ENCODE measurements around the gene TTC4.

DNA sequence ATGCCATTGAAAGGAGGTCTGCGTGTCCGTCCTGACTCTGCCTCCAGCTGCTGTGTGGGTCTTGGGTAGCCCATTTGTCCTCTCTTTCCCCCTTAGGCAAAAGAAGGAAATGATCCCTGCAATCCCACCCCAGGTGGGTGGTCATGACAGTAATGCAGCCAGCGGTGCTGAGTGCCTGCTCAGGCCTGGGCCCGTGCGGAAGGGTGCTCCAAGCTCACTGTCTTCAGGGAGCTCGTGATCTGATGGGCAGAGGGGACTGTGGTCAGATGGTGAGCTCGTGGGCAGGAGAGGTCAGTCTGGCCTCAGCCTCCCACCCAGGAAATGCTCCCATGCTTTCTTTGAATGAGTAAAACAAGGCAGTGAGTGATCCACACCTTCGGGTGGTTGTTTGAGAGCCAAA, 35.3 kb upstream of the TTC4 start:
- TF ChIP-seq, protein P1, sequence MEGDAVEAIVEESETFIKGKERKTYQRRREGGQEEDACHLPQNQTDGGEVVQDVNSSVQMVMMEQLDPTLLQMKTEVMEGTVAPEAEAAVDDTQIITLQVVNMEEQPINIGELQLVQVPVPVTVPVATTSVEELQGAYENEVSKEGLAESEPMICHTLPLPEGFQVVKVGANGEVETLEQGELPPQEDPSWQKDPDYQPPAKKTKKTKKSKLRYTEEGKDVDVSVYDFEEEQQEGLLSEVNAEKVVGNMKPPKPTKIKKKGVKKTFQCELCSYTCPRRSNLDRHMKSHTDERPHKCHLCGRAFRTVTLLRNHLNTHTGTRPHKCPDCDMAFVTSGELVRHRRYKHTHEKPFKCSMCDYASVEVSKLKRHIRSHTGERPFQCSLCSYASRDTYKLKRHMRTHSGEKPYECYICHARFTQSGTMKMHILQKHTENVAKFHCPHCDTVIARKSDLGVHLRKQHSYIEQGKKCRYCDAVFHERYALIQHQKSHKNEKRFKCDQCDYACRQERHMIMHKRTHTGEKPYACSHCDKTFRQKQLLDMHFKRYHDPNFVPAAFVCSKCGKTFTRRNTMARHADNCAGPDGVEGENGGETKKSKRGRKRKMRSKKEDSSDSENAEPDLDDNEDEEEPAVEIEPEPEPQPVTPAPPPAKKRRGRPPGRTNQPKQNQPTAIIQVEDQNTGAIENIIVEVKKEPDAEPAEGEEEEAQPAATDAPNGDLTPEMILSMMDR (IDR thresholded peaks at IDR 0.05): no peak
- no peak for TF ChIP-seq POLR2A (IDR thresholded peaks at IDR 0.05)
